IPS-NIHi7 (cell line): ENCODE data around the gene CMTM8.
"Not testable (repeated sequence)": the region's sequence is repeated elsewhere in the genome, so short reads cannot be mapped to it uniquely, and the experiment has no call there.

Experiments used
- DNase-seq: peaks from one replicate; pipeline ENCODE4 v3.0.0; 2012; ENCODE audit warnings: mixed read lengths; ENCODE audit errors: extremely low spot score

Gene CMTM8

DNA sequence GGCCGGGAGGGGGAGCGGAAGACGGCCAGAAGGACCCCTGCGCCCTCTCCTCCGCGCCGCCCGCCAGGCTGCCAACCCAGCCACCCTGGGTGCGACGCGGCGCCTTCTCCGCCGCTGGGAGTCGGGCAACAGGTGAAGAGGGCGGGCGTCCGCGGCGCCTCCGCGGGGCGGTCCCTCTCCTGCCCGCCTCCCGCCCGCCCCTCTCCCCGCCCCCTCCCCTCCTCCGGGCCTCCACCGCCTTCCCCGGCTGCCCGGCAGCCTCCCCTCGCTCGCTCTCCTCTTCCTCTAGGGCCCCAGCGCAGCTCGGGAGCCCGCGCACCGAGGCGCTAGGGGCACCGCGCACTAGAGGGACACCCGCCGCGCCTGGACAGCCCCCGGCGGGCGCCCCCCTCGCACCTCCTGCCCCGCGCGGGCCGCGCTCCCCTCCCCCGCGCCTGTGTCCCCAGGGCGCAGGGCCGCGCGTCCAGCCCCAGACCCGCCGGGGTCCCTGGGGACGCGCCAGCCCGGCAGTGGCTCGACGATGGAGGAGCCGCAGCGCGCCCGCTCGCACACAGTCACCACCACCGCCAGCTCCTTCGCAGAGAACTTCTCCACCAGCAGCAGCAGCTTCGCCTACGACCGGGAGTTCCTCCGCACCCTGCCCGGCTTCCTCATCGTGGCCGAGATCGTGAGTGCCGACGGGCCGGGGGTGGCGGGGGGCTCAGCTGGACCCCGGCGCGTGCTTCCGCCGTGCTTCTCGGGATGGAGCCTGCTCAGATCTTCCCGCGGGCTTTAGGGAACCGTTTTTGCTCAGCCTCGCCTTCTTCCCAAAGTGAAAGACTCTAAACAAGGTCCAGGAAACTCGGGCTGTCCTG lies at the start of gene CMTM8:
CMTM8 (plus strand) TSS at position 228 of the 854 bp plus-strand sequence; CDS start at position 521, 293 bp downstream.
- peak; percentile 89 for DNase-seq

GRCh38 chr3:32189693-32190092 lies 48.8 kb upstream of the CMTM8 start:
- DNase-seq, result no peak

DNA sequence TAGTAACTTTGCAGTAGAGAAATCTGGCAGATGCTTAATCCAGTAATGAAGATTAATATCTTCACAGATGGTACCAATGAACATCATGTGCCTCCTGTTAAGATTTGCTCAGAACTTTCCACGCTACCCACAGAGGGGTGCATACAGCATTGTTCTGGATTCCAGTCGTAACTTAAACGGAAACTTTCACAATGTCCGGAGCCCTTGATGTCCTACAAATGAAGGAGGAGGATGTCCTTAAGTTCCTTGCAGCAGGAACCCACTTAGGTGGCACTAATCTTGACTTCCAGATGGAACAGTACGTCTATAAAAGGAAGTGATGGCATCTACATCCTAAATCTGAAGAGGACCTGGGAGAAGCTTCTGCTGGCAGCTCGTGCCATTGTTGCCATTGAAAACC lies 47.9 kb upstream of the CMTM8 start:
- not testable (repeated sequence) for DNase-seq

DNA sequence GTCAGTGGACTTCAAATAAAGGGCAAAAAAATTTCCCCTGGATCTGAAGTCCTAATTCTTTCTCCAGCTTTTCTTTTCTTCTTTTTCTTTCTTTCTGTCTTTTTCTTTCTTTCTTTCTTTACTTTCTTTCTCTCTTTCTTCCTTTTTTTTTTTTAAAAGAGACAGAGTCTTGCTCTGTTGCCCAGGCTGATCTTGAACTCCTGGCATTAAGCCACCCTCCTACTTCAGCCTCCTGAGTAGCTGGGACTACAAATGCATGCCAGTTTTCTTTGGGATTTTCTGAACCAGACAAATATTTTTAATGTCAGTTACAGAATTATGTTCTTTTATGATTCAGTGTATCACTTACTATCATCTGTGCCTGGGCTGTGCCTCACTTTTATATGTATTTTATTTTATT lies 45.4 kb upstream of the CMTM8 start:
- DNase-seq, result no peak

- DNase-seq, result no peak
Observed at GRCh38 chr3:32194653-32195052, 43.8 kb upstream of the CMTM8 start.

GRCh38 chr3:32195995-32196540 lies 42.4 kb upstream of the CMTM8 start:
- DNase-seq, result no peak

- no peak for DNase-seq
Observed at GRCh38 chr3:32197991-32198390, 40.5 kb upstream of the CMTM8 start.

GRCh38 chr3:32198714-32199113 lies 39.8 kb upstream of the CMTM8 start:
- DNase-seq, result no peak

GRCh38 chr3:32200490-32200889 lies 38.0 kb upstream of the CMTM8 start:
- DNase-seq, result no peak

GRCh38 chr3:32200992-32201758 lies 37.3 kb upstream of the CMTM8 start:
- DNase-seq, result no peak

- no peak for DNase-seq
Observed at GRCh38 chr3:32202496-32202895, 36.0 kb upstream of the CMTM8 start.

DNA sequence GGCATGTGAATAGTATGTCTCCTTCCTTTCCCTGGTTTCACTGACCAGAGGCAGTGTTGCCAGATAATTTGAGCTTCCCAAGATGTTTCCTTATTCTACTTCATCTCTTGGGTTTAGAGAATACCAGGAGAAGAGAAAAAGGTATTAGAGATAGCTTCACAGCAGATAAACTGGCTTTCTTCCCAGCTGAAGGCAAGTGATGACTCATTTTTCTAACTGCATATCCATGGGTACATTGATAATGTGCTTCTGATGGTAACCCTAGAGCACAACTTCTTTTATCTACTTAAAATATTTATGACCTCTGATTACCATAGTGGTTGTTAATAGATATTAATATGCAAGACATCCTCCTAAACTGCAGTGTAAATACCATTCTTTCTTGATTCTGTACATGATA lies 34.6 kb upstream of the CMTM8 start:
- DNase-seq, result no peak

GRCh38 chr3:32208447-32208846 lies 30.0 kb upstream of the CMTM8 start:
- no peak for DNase-seq

GRCh38 chr3:32215185-32215584 lies 23.3 kb upstream of the CMTM8 start:
- DNase-seq, result no peak

GRCh38 chr3:32216172-32216783 lies 22.2 kb upstream of the CMTM8 start:
- DNase-seq, result no peak

- DNase-seq, result no peak
Observed at GRCh38 chr3:32217339-32217738, 21.1 kb upstream of the CMTM8 start.

- no peak for DNase-seq
Observed at GRCh38 chr3:32219537-32219936, 18.9 kb upstream of the CMTM8 start.

DNA sequence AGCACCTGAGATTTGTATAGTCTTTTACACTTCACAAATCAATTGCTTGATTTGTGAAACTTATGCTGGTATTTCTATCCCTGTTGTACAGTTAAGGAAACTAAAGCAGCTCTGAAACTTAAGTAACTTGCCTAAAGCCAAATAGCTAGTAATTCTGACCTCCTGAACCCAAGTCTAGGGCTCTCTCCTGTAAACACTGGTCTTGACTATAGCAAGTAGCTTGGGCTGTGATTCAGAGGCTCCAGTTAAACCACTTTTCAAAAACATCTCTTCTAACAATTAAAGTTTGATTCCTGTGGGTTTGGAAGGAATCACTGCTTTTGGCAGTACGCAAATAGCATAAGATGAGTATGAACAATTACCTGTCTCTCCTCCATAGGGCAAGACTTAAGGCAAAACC lies 18.5 kb upstream of the CMTM8 start:
- no peak for DNase-seq

DNA sequence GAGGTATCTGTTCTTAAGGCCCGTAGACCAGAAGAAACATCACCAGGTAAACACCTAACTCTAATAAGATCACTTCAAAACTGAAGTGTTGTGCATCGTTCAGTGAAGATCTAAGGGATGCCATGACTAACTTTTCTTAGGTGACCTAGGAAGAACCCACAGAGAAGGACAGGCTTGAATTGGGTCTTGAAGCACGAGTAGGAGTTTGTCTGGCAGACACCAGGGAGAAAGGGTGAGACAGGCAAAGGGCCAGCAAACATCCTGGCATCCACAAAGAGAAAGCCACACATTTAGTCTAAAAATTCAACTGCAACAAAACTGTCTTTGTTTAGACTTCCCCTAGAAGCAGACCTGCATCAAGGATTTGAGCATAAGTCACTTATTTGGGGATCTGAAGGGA lies 15.5 kb upstream of the CMTM8 start:
- DNase-seq, result no peak

- no peak for DNase-seq
Observed at GRCh38 chr3:32224016-32224516, 14.4 kb upstream of the CMTM8 start.

- DNase-seq, result no peak
Observed at GRCh38 chr3:32226875-32227500, 11.5 kb upstream of the CMTM8 start.

GRCh38 chr3:32228743-32229142 lies 9.7 kb upstream of the CMTM8 start:
- not testable (repeated sequence) for DNase-seq
